ENCODE measurements around the gene SORBS2.

DNA sequence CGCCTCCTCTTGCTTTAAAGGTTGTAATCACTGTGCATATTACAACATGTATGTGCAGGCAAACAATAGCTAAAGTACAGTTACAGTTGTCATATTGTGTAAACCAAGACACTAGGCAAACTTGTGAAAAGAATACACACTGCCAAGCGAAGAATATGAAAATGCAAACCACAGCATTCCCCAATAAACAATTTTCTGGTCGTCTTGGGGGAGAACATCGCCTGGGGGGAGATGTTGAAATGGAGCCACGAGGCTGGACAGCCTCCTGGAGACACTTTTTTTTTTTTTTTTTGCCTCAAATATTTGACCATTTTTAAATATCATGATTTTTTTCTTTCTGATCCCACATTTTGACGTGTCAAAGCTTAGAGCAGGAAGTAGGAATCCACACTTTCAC, 225.0 kb downstream of the SORBS2 start:
- TF ChIP-seq EZH2 (IDR thresholded peaks at IDR 0.05; ENCODE audit: insufficient read depth, poor library complexity, severe bottlenecking) (no peak), EZH2phosphoT487 (IDR thresholded peaks at IDR 0.05; ENCODE audit: insufficient read depth, low read depth) (no peak)

All from GM23248 (cell line).